OCI-LY3 (cell line): ENCODE measurements around the gene PTPRQ.
A peak's percentile ranks its signal among the peaks of the same experiment; 100 is the strongest.

Experiments
- H2AFZ ChIP-seq: fragments of 200-600, 300-600 bp; shearing (Covaris generic); 2 replicates; pipeline ENCODE4 v1.6.0; 2014; ENCODE audit warnings: antibody characterized with exemption, low read depth, low read length
- H3K27ac ChIP-seq: fragments of 200-600, 300-600 bp; sonication (generic); 2 replicates; pipeline ENCODE4 v1.5.1; 2014; ENCODE audit warnings: mild to moderate bottlenecking, low read length, moderate library complexity, mixed read lengths
- H3K27me3 ChIP-seq: fragments of 200-600, 300-600 bp; sonication (generic); 2 replicates; pipeline ENCODE4 v1.6.1; 2014; ENCODE audit warnings: low read depth, low read length, mixed read lengths
- H3K36me3 ChIP-seq: fragments of 200-600, 300-600 bp; sonication (generic); replicated peaks from 2 replicates; pipeline ENCODE3; 2014; ENCODE audit warnings: low read depth, low read length, mixed read lengths
- H3K4me1 ChIP-seq: fragments of 300-600, 200-600 bp; sonication (generic); 2 replicates; pipeline ENCODE4 v1.6.1; 2014; ENCODE audit warnings: low read length, mixed read lengths
- H3K4me2 ChIP-seq: fragments of 200-600, 300-600 bp; sonication (generic); 2 replicates; pipeline ENCODE4 v1.6.1; 2014; ENCODE audit warnings: low read length, mixed read lengths
- H3K4me3 ChIP-seq: fragments of 300-600, 200-600 bp; sonication (generic); 2 replicates; pipeline ENCODE4 v1.5.1; 2014; ENCODE audit warnings: antibody characterized with exemption, mild to moderate bottlenecking, low read length, moderate library complexity
- H3K79me2 ChIP-seq: fragments of 300-600, 200-600 bp; shearing (Covaris generic); 2 replicates; pipeline ENCODE4 v1.6.1; 2014; ENCODE audit warnings: mild to moderate bottlenecking, low read length, mixed read lengths
- H3K9ac ChIP-seq: fragments of 300-600, 200-600 bp; shearing (Covaris generic); 2 replicates; pipeline ENCODE4 v1.6.0; 2014; ENCODE audit warnings: mild to moderate bottlenecking, low read length, moderate library complexity
- H3K9me3 ChIP-seq: fragments of 200-600, 300-600 bp; shearing (Covaris generic); 2 replicates; pipeline ENCODE4 v1.6.1; 2014; ENCODE audit warnings: low read length, mixed read lengths; ENCODE audit not compliant: insufficient read depth
- H4K20me1 ChIP-seq: fragments of 200-600, 300-600 bp; sonication (generic); 2 replicates; pipeline ENCODE4 v1.6.1; 2016; ENCODE audit warnings: low read length, mixed read lengths; ENCODE audit not compliant: insufficient read depth
- CTCF ChIP-seq: fragments of 200-600, 300-600 bp; sonication (generic); IDR thresholded peaks from 2 replicates; pipeline ENCODE4 v1.5.1; 2014; ENCODE audit warnings: antibody characterized with exemption, low read length, low read depth
- EZH2phosphoT487 ChIP-seq: fragments of 200-600 bp; shearing (Covaris generic); IDR thresholded peaks from 2 replicates; pipeline ENCODE4 v1.6.1; 2018; ENCODE audit warnings: antibody characterized with exemption, mixed run types, low read depth

Gene PTPRQ

DNA sequence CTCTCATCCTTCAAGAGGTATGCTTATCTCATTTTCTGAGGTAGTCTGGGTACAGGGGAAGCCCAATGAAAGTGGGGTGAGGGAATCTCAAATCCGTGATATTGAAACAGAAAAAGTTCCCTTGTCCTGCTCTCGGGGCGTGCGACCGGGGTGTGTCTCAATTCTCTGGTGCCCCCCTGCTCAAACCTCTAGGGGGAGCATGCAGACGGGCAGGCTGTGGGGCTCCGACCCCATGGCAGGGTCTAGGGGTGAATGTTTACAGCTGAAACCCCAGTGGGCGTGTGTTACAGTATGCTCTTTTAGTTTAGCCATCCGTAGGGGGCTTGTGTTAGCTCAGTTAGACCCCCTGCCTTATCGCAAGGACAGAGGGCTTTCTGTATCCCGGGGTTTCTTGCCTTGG, 68.7 kb downstream of the PTPRQ start:
- Histone ChIP-seq H3K27ac (no peak overlapping the region), H3K4me3 (peak overlapping the region; percentile 73), H3K79me2 (no peaks in the 10 kb centered on the region), H3K9me3 (no peaks in the 10 kb centered on the region), H3K4me2 (peak overlapping the region; percentile 73), H4K20me1 (no peaks in the 10 kb centered on the region), H3K27me3 (no peaks in the 10 kb centered on the region), H3K36me3 (no peaks in the 10 kb centered on the region), H2AFZ (peak overlapping the region; percentile 82), H3K9ac (peak overlapping the region; percentile 33; the same call in 1 of the 2 replicates), H3K4me1 (no peaks in the 10 kb centered on the region)
- TF ChIP-seq CTCF: peak; percentile 23
- no peak for TF ChIP-seq EZH2phosphoT487

- H3K27me3 ChIP-seq: no peaks in the 10 kb centered on the region
- H3K36me3 ChIP-seq: no peaks in the 10 kb centered on the region
- H4K20me1 ChIP-seq: no peaks in the 10 kb centered on the region
- no peak for TF ChIP-seq EZH2phosphoT487
- TF ChIP-seq CTCF: no peak
- peak overlapping the region; percentile 73 for H3K4me2 ChIP-seq
- no peak overlapping the region for H3K27ac ChIP-seq
- no peaks in the 10 kb centered on the region for H3K79me2 ChIP-seq
- H3K9me3 ChIP-seq: no peaks in the 10 kb centered on the region
- H3K9ac ChIP-seq: peak overlapping the region; percentile 33; the same call in 1 of the 2 replicates
- H3K4me1 ChIP-seq: no peaks in the 10 kb centered on the region
- H2AFZ ChIP-seq: peak overlapping the region; percentile 82
- H3K4me3 ChIP-seq: peak overlapping the region; percentile 73
These were observed 69.2 kb downstream of the PTPRQ start for GRCh38 chr12:80513211-80513610.

DNA sequence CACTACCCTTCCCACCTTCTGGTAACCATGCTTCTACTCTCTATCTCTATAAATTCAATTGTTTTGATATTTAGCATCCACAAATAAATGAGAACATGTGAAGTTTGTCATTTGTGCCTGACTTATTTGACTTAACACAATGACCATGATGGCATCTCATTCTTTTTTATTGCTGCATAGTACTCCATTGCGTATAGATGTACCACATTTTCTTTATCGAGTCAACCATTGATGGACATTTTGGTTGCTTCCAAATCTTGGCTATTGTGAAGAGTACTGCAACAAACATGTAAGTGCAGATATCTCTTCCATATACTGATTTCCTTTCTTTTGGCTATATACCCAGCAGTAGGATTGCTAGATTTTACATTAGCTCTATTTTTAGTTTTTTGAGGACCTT, 73.6 kb downstream of the PTPRQ start:
- H3K79me2 ChIP-seq: no peaks in the 10 kb centered on the region
- H3K4me3 ChIP-seq: no peak overlapping the region
- H3K36me3 ChIP-seq: no peaks in the 10 kb centered on the region
- no peaks in the 10 kb centered on the region for H3K4me1 ChIP-seq
- TF ChIP-seq CTCF (no peak), EZH2phosphoT487 (no peak)
- no peaks in the 10 kb centered on the region for H3K9me3 ChIP-seq
- no peak overlapping the region for H3K9ac ChIP-seq
- H3K4me2 ChIP-seq: no peak overlapping the region
- no peaks in the 10 kb centered on the region for H3K27me3 ChIP-seq
- no peak overlapping the region for H2AFZ ChIP-seq
- no peak overlapping the region for H3K27ac ChIP-seq
- no peaks in the 10 kb centered on the region for H4K20me1 ChIP-seq

DNA sequence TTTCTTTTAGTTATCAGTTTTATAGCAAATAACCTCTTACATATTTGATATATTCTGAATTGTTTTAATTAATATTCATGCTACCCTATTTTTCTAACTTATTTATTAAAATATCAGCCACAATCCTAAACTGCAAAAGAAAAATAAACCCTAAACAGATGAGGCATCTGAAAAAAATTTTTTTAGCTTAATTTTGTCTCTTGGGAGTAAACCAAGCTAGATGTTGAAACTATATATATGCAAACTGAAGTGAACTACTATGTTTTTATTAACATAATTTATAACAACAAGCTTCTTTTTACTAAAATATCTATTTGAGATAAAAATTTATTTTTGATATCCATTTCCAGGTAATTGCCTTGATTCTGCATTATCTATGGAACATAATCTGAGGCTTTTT, 87.6 kb downstream of the PTPRQ start:
- no peak overlapping the region for H3K4me3 ChIP-seq
- no peak overlapping the region for H2AFZ ChIP-seq
- no peak overlapping the region for H3K9ac ChIP-seq
- H3K27ac ChIP-seq: no peak overlapping the region
- H3K4me2 ChIP-seq: no peak overlapping the region
- TF ChIP-seq EZH2phosphoT487: no peak
- no peak for TF ChIP-seq CTCF
- H4K20me1 ChIP-seq: no peaks in the 10 kb centered on the region
- H3K27me3 ChIP-seq: no peaks in the 10 kb centered on the region
- H3K36me3 ChIP-seq: no peaks in the 10 kb centered on the region
- no peaks in the 10 kb centered on the region for H3K79me2 ChIP-seq
- no peaks in the 10 kb centered on the region for H3K9me3 ChIP-seq
- H3K4me1 ChIP-seq: no peaks in the 10 kb centered on the region
